HCT116 (cell line): ENCODE data around the gene TBC1D28.
"Not testable (repeated sequence)": the region's sequence is repeated elsewhere in the genome, so short reads cannot be mapped to it uniquely, and the experiment has no call there.

Experiments
- CTCF ChIP-seq, 3 experiments: fragments of 200-600 bp in 1 of 3; sonication (generic) in 1 of 3; IDR thresholded peaks in 2 of 3; conservative IDR thresholded peaks in 1 of 3; 2 replicates each; pipeline ENCODE4 v1.5.1; 2012 to 2017; ENCODE audit warnings: low read depth in 2 of 3, low read length in 2 of 3, antibody characterized with exemption in 1 of 3, borderline replicate concordance in 1 of 3, control low read depth in 1 of 3, mild to moderate bottlenecking in 1 of 3, mixed read lengths in 1 of 3, mixed run types in 1 of 3, moderate library complexity in 1 of 3; ENCODE audit not compliant: insufficient read depth in 1 of 3
- EGR1 ChIP-seq: IDR thresholded peaks from 2 replicates; pipeline ENCODE4 v1.6.1; 2012; ENCODE audit warnings: low read depth

GRCh38 chr17:18635773-18636172 is 8.4 kb downstream of the TBC1D28 start:
- TF ChIP-seq CTCF (IDR thresholded peaks at IDR 0.05 in 2 of 3, conservative IDR thresholded peaks at IDR 0.05 in 1 of 3; ENCODE audit: borderline replicate concordance in 1 of 3, insufficient read depth in 1 of 3, low read depth in 2 of 3, low read length in 2 of 3); EGR1: not testable (repeated sequence)
